RPMI8226 (cell line): ENCODE data around the gene ENHO.

Experiments
- DNase-seq: peaks from one replicate; pipeline ENCODE4 v3.0.0-alpha.2; 2015

The ENHO gene

DNA sequence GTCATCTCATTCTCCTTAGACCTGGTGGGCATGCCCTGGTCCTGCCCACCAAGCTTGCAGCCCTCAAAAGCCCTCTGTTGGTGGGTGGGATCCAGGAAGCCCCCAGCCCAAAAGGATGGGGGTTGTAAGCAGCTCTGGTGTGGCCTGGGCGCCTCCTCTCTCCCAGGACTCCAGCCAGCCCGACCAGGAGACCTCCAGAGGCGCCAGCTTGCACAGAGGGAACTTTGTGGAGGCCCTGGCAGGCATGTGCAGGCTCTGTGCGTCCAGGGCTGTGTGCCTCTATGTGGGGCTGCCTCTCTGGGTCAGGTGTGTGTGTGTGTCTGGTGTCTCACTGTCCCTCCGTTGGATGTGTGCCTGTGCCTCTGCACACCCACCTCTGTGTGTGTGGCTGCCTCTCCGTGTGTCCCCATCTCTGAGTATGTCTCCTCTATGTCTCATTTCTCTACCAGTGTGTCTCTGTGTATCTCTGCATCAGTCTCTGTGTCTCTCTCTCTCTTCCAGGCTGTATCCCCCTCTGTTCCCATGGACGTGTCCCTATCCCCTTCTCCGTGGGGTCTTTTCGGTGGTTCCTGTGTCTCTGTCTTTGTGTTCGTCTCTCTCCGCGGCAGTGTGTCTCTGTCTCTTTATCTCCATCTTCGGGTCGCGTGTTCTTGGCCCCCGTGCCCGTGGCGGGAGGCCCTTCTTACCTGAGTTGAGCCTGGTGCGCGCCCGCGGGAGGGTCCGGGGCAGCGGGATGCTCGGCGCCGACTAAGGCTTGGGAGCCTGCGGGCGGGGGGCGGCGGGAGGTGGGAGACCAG, 501 bp downstream of the ENHO start:
- DNase-seq: no peak

DNA sequence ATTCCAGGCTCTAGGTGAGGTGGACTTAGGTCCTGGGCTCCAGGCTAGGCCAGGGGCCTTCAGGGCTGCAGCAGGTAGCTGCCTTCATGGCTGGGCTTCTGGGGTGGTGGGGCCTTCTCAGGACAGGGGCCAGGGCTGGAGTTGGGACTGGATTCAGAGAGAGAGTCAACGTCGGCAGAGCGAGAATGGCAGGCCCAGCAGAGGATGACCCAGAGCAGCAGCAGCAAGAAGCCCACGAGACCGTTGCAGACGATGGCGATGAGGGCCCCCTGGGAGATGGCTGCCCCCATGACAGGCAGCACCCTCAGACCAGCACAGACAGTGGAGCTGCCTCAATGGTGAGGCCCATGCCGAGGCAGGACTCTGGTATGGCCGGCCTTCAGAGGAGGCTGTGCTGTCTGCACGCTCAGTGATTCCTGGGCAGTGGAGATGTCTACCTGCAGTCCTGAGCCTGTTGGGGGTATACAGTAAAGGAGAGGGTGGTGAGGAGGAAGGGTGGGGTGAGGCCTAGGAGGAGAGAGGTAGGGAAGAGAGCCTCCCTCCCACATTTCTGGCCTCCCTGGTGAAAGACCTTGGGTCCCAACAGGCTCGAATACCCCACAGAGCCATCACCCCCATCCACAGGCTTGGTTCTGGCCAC, 1.3 kb downstream of the ENHO start:
- DNase-seq: no peak

DNA sequence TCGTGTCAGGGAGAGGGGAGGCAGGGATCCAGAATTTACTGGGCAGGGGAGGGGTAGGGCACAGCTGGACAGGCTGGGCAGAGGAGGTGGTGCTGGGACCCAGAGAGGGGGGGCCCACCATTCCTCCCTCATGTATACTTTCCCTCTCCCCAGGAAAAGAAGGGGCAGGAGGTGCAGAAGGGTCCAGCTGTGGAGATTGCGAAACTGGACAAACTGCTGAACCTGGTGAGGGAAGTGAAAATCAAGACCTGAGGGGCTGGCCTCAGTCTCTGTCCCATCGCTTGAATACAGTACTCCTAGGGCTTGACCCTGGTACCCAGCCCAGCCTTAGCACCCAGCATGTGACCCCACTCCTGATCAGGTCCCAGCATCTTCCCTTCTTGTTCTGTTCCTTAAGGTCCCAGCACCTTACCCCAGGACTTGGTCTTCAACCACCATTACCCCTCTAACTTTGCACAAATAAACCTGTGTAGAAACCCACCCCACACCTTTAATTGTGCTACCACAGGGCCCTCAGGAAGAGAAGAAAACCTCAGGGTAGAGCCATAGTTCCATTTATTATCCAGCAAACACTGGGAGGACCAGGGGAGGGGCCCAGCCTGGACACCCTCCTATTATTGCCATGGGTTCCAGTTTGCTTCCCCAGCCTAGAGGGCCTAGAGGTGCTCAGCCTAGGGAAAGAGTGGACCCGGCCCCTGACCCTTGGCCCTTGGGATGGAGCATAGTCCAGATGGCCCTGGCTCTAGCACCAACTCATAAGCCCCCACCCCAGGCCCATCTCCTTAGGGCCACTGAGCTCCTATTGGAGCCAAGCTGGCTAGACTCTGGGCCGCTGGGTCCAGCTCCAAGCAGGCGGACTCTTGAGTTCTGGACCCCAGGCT, 2.0 kb downstream of the ENHO start:
- no peak for DNase-seq

DNA sequence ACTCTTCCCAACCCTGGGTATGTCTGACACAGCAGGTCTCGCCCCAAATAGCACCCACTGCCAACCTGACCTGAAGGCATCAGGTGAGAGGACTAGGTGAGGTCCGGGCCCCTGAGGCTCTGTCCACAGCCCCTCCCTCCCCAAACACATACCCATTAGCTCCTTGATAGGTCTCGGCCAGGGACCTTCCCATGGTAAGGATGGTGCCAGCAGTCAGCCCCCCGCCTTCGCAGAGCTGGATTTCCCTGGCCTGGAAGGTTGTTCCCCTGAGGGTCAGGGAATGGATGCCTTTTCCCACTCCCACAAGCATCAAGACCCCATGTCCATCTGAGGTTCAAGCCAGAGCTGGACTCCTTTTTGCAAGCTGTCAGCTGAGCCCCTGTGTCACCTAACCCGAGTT, 2.7 kb downstream of the ENHO start:
- no peak for DNase-seq

DNA sequence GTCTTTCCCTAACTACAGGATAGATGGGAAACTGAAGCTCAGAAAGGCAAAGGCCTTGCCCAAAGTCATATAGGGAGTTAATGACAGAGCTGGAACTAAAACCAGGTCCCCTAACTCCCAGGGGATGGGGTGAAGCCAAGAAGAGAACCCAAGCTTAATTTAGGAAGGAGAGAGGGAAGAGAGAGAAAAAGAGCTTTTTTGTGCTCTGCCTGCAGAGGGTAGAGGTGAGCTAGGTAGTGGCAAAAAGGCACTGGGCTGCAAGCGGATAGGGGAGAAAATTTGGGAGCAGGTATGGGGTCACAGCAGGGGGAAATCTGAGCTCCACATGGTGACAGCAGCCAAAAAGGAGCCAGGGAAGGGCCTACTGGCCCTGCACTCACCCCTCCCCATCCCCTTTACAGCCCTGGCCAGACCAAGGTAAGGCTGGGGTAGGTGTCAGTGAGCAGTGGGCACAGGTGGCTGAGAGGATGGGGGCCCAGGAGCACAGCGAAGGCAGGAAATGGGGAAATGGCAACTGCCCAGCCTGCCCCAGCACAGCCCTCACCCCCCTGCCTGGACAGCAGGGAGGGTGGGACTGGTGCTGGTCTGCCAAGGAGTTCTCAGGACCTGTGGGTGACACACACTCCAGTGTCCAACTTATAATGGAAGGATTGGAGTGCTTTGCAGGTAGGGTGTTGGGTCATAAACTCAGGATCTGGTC, 3.3 kb downstream of the ENHO start:
- no peak for DNase-seq

DNA sequence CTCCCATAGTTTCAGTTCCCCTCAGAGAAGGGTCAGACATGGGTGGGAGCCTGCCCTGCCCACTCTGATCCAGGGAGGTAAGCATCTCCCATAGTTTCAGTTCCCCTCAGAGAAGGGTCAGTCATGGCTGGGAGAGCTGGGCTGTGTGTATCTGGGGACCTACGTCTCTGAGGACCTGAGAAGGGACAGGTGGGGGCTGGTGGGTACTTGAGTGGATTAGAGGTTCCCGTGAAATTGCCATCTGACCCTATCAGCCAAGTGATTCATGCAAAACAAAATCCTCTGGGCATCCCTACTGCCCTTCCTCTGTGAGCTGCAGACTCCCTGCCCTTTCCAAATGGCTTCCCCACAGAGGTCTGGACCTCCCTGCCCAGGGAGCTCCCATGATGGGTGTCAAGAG, 3.9 kb downstream of the ENHO start:
- DNase-seq: peak; percentile 30

DNA sequence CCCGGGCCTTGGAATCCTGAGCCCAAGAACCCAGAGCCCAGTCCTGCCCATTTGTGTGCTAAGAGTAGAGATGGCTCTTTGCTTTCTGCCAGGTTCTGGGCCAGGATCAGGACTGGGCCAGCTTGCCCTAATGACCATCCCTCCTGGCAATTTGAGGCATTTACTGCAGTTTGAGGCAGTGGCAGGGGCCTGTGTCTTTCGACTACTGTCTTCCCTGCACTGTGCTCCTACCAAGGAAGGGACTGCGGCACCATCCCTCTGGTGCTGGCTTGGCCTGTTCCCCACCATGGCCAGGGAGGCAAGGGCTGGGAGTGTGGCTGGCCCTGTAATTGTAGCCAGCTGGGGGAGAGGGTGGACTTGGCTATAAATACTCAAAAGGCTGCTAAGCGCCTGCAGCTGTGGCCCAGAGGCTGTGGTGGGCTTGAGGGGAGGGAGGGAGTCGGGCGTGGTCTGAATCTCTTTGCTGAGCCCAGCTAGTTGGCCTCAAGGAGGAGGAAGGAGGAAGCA, 4.6 kb downstream of the ENHO start:
- peak; percentile 37 for DNase-seq

DNA sequence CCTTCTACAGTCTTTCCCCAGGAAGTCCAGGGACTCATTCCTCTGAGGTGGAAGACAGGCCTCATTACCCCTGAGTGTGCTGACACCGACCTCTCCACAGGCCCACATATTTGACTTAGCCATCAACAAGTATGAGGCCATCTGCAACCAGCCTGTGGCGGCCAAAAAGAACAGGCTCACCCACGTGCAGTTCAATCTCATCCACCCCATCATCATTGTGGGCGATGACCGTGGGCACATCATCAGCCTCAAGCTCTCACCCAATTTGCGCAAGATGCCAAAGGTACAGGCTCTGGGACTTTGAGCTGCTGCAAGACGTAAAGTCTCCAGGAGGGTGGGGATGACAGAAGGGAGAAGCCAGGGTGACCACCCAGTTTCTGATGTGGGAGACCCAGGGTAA, 5.6 kb downstream of the ENHO start:
- DNase-seq: no peak

DNA sequence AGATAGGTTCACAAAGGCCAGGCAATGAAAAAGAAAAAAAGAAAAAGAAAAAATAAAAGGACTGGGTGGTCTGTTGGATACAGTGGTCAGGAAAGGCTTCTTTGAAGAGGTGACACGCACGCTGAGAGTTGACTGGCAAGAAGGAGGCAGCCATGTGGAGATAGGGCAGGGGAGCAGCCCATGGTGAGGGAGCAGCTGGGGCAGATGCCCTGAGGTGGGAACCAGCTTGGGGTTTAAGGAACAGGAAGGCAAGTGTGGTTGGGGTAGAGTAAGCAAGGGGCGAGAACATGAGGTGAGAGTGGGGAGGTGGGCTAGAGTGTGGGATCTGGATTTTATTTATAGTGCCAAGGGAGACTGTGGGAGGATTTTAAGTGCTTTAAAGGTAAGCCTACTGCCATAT, 6.8 kb downstream of the ENHO start:
- DNase-seq: no peak

DNA sequence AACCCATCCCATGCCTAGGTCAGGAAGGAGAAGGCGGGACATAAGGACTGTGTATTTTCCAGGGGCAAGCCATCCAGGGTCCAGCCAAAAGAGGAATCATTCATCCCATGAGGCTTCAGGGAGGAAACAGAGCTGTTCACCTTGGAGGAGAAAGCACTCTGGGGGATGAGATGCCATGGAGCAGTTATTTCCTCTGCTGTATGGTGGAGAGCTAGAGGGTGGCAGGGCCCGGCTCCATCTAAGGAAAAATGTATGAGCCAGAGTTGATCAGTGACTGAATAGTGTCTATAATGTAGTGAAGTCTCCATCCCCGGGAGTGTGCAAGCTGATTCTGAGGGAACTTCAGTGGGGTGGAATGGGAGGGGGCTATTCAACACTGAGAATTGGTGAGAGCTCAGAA, 8.0 kb downstream of the ENHO start:
- DNase-seq: no peak

DNA sequence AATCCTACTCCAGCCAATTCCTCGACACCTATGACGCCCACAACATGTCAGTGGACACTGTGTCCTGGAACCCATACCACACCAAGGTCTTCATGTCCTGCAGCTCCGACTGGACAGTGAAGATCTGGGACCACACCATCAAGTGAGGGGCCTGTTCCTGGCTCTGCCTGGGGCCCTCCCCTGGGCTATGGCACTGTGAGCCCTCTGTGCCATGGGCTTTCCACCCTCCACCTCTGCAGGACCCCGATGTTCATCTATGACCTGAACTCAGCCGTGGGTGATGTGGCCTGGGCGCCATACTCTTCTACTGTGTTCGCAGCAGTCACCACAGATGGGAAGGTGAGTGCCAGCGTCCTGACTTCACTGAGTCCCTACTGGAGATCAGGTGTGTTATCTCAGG, 8.4 kb downstream of the ENHO start:
- no peak for DNase-seq

DNA sequence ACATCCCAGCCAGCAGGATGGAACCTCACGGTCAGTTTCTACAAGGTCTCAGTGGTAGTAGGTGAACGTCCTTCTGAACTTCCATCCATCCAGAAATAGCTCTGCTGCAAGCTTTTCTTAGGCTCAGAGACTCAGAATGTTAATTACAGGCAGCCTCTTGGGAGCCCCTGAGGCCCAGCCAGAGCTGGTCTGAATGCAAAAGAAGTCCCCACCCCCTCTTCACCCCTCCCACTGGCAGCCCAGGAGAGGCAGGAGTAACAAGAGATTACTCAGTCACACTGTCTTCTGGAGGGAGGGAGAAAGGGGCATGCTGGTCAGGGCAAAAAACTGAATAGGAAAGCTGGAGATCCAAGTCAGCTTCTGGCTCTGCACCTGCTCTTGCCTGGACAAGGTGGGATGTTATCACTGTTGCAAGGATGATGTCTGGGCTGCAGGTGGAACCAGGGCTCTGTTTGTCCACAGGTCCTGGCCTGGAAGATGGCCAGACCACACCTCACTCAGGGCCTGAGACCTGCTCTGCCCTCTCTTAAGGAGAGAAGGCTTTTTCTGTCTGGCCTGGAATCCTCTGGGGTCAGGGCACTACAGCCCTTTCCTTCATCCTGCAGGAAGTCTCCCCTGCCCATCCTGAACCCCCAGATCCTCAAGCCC, 9.1 kb downstream of the ENHO start:
- DNase-seq: peak; percentile 27

DNA sequence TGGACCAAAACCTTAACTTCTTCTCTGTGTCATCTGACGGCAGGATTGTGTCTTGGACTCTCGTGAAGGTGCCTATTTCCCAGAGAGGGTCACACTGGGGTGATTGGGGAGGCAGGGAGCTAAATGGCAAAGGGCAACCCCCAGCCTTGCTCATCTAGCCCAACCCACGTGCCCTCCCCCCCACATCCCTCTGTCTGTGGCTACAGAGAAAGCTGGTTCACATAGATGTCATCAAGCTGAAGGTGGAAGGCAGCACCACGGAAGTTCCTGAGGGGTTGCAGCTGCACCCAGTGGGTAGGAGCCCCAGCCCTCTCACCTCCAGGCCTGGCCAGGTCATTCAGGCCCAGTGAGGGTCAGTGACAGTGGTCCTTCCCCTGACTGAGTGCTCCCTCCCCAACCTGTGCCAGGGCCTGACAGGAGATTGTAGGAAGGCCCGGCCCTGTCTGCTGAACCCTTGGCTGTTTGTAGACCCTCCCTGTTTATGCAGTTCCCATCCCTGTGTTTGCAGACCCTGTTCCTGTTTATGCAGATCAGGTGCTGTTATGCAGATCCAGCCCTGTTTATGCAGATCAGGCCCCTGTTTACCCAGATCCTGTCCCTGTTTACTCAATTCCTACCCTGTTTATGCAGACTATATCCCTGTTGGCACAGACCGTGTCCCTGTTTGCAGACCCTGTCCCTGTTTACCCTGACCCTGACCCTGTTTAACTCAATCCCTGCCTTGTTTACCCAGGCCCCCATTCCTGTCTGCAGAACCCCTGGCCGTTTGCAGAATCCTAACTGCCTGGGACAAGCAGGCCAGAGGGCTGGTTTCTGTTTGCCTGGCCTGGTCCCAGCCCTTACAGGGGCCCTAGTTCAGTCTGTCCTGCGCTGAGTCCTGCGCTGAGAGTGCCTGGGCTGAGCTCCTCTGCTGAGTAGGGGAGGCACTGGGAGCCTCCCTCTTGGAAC, 10.4 kb downstream of the ENHO start:
- DNase-seq: no peak

DNA sequence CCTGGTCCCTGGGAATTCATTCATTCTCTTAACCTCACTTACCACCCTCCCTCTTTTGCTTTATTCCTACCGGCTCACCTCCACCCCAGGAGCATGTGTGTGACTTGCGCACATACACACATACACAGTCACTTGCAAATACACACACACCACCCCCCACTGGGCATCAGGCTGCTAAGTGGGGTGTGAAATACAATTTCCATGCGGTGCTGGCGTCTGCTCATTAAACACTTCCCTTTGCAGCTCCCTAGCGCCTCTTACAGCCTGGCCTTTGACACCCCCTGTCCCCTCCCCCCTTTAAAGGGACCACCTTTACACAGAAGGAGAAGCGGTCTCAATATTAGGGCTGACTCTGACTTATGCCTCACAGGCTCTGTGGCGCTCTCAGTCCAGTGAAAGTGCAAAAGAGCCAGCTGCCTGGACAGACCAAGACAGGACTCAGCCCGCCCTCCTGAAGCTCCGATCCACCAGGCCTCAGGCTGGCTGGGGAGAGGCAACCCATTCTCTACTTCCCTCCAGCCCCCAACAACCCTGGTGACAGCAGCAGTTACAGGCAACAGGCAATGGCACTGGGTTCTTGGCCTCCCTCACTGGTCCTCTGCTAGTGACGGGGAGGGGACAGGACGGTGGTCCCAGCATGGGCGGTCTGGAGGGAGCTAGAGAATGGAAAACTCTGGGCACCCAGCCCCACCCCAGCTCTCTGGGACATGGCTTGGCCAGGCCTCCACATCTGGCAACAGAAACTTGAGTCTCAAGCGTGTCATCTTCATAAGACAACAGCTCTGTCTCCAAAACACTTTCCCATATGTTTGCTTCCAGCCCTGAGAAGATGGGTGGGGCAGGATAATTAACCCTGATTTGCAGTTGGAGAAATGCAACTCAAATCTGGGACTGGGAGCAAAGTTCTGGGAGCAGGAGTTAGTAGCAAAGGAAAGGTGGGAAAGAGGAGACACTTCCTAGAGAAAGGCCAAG, 12.0 kb downstream of the ENHO start:
- no peak for DNase-seq

DNA sequence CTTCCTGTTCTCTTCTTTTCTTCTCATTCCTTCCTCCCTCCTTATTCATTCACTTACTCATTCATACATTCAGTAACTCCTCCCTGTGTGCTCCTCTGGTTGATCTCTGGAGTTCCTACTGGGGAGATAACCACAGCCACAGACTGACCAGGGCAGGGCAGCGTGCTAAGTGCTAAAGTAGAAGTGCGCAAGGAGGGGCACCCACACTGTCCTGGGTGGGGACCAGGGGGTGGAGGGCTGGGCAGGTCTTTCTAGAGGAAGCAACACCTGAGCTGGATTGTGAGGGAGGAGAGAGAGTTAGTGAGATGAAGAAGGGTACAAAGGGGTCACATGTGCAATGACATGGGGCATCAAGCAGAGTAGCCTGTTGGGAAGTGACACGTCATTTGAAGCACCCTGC, 13.8 kb downstream of the ENHO start:
- no peak for DNase-seq

DNA sequence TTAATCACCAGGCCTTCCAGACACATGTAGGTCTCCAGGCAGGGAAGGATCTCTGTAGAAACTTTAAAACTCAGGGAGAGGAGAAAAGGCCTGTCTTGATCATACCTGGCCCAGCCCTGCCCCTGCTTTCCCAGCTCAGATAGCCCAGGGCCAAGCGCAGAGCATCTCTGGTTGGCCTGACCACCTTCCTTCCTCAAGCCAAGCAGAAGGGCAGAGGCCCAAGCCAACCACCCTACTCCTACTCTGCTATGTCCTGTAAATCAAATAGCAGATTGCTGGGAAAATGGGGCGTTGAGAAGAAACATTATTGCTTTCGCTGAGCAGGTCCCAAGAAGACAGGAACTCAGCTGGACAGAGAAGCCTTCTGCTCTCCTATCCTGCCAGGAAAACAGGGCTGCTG, 14.3 kb downstream of the ENHO start:
- no peak for DNase-seq

DNA sequence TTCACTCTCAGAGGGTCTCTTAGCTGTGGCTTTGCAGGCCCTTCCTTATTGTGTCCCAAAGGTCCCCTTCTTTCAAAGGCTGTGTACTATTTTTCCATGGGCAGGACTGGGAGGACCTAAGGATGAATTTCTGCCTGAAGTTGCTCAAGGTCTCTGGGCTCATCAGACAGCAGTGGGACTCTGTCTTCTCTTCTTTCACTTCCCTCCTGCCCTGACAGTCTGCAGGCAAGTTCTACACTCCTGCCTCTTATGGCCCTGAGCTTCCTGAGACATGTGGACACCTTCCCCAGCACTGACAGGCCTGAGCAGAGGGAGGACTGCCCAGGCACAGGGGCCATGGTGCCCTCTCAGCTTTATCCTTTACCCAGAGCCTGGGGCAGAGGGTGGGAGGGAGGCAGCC, 14.8 kb downstream of the ENHO start:
- DNase-seq: no peak

DNA sequence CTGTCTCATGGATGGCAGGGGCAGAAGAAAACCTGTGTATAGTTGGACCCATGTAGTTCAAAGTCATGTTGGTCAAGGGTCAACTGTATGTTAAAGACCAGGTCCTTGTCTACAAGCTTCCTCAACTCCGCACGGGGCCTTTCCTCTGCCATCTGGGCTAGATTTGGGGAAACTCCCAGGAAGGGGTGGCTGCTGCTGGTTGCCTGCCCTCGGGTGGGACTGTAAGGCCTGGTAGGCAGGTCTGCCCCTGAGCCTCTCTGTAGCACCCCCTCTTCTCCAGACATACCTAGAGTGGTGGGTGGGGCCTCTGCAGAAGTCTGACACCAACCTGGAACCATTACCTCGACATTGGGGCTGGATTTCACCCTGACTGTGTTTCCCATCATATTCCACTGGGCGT, 15.2 kb downstream of the ENHO start:
- no peak for DNase-seq

DNA sequence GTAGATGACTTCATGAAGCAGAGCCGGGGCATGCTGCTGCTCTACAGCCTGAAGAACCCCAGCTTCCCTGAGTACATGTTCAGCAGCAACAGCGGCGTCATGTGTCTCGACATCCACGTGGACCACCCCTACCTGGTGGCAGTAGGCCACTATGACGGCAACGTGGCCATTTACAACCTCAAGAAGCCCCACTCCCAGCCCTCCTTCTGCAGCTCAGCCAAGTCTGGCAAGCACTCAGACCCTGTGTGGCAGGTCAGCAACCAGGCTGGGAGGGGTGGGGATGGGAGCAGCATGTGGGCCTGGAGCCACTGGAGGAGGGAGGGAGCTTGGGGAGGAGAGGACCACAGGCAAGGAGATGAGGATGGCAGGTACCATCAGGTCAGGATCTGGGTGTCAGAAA, 16.2 kb downstream of the ENHO start:
- DNase-seq: no peak
